HG02588 (cell line): ENCODE results near the gene CTDSPL2.
"Not testable (repeated sequence)": the region's sequence is repeated elsewhere in the genome, so short reads cannot be mapped to it uniquely, and the experiment has no call there.

Source experiments
- ATAC-seq: cut with Tn5 transposase; IDR thresholded peaks from one replicate; pipeline ENCODE4 v1.9.1; 2021; ENCODE audit warnings: mild to moderate bottlenecking, moderate library complexity; ENCODE audit not compliant: unreplicated experiment

CTDSPL2 gene

GRCh38 chr15:44537735-44538240, 110.4 kb downstream of the CTDSPL2 start:
- ATAC-seq: no peak

- ATAC-seq: no peak
Measured at GRCh38 chr15:44541282-44541958, 114.0 kb downstream of the CTDSPL2 start.

- ATAC-seq: no peak
Measured at GRCh38 chr15:44542596-44542995, 115.2 kb downstream of the CTDSPL2 start.

GRCh38 chr15:44544745-44545144, 117.3 kb downstream of the CTDSPL2 start:
- not testable (repeated sequence) for ATAC-seq

- peak; percentile 65 for ATAC-seq
Measured at GRCh38 chr15:44545913-44546802, 118.7 kb downstream of the CTDSPL2 start.

- not testable (repeated sequence) for ATAC-seq
Measured at GRCh38 chr15:44549152-44549551, 121.7 kb downstream of the CTDSPL2 start.

GRCh38 chr15:44550256-44550655, 122.8 kb downstream of the CTDSPL2 start:
- no peak for ATAC-seq

- ATAC-seq: no peak
Measured at GRCh38 chr15:44550734-44551133, 123.3 kb downstream of the CTDSPL2 start.

GRCh38 chr15:44554934-44555723, 127.7 kb downstream of the CTDSPL2 start:
- no peak for ATAC-seq

- ATAC-seq: not testable (repeated sequence)
Measured at GRCh38 chr15:44560926-44561325, 133.5 kb downstream of the CTDSPL2 start.

GRCh38 chr15:44565387-44566154, 138.1 kb downstream of the CTDSPL2 start:
- no peak for ATAC-seq

- ATAC-seq: no peak
Measured at GRCh38 chr15:44566155-44566540, 138.7 kb downstream of the CTDSPL2 start.

GRCh38 chr15:44568338-44568737, 140.9 kb downstream of the CTDSPL2 start:
- no peak for ATAC-seq

GRCh38 chr15:44569316-44569715, 141.9 kb downstream of the CTDSPL2 start:
- no peak for ATAC-seq

GRCh38 chr15:44570361-44570760, 142.9 kb downstream of the CTDSPL2 start:
- no peak for ATAC-seq

- ATAC-seq: no peak
Measured at GRCh38 chr15:44573386-44573785, 146.0 kb downstream of the CTDSPL2 start.

GRCh38 chr15:44574734-44575133, 147.3 kb downstream of the CTDSPL2 start:
- ATAC-seq: no peak
